NOMO-1 treated with dmso at 0.1 percent for 144 hours (cell line): Measurements from ENCODE around the gene RANBP10.
"Not testable (repeated sequence)": the region's sequence is repeated elsewhere in the genome, so short reads cannot be mapped to it uniquely, and the experiment has no call there.

Source experiments
- DNase-seq: peaks from one replicate; lab custom pipeline; 2025; ENCODE audit not compliant: unreplicated experiment; lab: John Stamatoyannopoulos, UW

Gene RANBP10

DNA sequence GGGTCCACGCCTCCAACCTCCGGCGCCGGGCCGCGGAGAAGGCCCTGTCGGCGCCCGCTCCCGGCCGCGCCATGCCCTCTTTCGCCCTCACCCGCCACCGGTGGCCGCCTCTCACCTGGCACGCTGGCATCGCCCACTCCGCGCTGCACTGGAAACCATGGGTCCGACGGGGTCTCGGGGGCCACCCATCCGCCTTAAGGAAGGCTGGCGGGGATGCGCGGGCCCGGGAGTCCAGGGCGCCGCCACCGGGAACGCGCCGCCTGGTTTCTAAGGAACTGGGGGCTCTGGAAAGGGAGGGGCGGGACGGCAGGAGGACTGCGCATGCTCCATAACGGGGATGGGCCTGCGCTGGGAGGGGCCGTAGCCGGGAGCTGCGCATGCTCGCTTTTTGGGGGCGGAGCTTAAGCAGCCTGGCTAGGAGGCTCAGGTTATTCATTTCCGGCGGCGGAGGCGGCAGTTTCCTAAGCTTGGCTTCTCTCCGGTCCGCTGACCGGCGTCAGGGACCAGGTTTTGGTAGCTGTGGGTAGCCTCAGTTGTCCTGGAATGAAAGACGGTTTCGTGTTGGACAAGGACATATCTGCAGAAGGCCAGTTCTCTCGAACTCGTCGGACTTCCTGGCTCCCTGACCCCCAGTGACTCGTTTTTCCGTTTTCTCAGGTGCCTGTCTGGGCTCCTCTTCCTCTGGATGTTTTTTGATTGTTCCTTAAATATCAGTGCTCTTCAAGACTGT lies 87.1 kb downstream of the RANBP10 start, which contains the start of gene GFOD2:
Gene GFOD2 (minus strand): TSS at position 269 of the 730 bp plus-strand sequence. CDS start 33,601 bp downstream, outside the sequence.
- DNase-seq, result peak; percentile 90

DNA sequence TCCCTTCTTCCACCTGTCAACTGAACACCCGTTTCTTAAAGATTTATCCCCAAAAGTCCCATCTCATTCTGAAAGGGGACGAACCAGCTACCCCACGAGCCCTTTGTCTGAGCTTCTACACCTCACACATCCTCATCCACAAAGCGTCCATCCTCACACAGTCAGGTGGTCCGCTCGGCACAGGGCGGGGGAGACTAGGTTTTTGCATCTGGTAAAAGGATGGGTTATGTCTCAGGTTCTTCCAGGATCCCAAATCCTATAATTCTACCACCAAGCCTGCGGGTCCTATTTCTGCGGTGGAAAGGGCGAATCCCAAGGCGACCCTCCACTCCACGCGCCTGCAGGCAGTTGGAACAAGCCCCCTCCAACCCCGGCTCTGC lies 87.7 kb downstream of the RANBP10 start:
- no peak for DNase-seq

DNA sequence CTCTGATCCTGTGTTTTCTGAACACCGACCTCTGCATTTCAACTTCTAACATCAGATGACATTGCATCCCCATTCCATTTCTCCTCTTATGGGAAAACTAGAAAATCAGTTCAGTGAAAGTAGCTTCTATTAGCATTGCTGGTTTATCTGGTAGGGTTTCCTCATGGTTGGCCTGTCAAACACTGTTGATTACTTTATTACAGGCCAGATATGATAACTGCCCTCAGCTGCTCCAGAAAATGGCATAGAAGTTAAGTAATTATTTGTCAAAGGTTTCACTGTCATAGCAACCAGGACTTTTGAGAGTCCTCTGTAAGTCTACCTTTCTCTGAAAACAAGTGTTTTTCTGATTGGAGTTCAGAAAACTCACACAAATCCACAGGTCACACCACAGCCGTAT lies 90.3 kb downstream of the RANBP10 start:
- DNase-seq, result no peak

DNA sequence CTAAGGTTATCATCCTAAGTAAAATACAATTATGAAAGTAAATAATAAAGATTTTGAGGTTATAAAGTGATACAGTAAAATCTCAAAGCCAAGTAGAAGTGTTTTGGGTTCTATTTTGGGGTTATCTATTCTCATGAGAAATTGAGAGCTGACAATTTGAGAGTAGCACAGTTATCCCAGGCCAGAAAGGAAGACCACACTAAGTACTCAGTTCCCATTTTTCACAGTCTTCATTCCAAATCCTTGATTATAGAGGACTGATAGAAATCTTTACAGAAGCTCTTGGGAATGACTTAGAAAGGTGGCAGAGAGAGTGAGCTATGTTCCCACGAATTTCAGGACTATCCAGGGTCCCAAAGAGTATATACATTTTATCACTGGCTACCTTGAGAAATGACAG lies 91.8 kb downstream of the RANBP10 start:
- no peak for DNase-seq

- DNase-seq, result peak; percentile 57
Measured at GRCh38 chr16:67713647-67714273, 92.6 kb downstream of the RANBP10 start.

DNA sequence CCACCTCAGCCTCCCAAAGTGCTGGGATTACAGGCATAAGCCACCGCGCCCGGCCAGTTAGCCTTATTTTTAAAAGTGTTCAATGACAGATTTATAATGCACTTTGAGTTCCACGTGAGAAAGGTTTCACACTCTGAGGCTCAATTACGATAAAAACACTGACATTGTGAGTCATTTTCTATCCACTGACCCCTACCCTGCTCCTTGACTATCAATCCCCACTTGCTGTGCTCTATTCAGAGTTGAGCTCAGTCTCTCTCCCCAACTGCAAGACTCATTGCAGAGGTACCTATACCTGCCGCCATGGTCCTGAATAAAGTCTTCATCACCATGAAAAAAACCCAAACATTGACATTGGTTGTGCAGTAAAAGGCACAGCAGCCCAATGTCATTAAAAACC lies 95.8 kb downstream of the RANBP10 start:
- no peak for DNase-seq

DNA sequence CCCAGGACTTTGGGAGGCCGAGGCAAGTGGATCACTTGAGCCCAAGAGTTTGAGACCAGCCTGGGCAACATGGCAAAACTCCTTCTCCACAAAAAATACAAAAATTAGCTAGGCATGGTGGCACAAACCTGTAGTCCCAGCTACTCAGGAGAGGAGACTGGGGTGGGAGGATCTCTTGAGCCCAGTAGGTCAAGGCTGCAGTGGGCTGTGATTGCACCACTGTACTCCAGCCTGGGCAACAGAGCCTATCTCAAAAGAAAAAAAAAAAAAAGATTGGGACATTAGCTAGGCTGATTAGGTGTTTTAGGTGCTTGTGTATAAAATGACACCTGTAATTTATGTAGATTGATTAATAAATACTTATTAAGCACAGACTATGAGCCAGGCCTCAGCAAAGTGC lies 97.3 kb downstream of the RANBP10 start:
- DNase-seq, result no peak

DNA sequence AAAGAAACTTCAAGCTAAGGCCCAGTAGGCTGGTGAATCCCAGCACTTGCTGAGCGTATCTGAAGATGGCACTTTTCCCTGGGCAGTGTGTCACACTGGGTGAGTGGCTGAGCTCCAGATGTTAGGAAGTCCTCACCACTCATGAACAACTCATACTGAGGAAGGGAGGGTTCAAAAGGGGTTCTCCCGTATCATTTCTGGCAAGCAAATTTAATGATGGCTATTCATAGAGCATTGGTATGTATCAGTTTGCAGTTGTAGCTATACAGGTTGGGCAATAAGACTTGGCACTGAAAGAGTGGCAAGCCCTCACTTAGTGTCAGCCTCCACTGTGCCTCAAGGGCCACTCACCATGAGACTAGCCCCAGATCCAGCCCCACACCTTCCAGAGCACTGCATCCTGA lies 98.0 kb downstream of the RANBP10 start:
- DNase-seq, result no peak

DNA sequence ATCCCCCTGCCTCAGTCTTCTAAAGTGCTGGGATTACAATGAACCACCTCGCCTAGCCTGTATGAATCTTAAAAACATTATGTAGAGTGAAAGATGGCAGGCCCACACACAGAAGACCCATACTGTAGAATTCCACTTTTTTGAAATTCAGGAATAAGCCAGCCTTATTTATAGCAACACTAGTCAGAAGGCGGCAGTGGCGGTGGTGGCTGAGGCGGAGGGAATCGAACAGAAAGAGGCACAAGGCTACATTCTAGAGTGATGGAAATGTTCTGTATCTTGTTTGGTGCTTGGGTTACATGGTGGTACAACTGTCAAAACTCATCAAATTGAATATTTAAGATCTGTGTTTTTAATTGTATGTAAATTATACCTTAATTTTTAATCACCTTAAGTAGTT lies 98.6 kb downstream of the RANBP10 start:
- no peak for DNase-seq

DNA sequence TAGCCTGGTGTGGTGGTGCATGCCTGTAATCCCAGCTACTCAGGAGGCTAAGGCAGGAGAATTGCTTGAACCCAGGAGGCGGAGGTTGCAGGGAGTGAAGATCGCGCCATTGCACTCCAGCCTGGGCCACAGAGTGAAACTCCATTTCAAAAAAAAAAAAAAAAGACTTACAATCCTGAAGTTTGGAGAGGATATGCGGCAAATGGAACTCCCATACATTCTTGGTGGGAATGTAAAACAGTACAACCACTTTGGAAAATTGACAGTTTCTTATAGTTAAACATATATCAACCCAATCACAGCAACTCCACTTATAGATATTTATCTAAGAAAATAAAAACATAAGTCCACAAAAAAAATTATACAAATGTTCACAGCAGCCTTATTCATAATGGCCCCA lies 99.2 kb downstream of the RANBP10 start:
- no peak for DNase-seq

DNA sequence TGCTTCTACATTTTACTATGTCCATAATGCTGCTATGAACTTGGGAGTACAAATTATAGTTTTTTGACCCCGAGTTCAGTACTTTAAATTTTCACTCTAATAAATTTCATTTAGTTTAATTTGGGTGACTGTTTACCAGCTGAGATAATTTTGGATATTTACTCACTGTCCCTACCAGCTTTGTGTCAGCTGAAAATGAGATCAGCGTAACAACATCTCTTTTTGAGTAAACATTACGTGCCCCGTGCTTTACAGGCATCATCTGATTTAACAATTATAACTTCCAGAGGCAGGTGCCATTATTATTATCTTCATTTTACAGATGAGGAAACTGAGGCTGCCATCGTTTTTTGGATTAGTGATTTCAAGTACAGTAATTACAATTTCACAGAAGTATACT lies 102.2 kb downstream of the RANBP10 start:
- no peak for DNase-seq

DNA sequence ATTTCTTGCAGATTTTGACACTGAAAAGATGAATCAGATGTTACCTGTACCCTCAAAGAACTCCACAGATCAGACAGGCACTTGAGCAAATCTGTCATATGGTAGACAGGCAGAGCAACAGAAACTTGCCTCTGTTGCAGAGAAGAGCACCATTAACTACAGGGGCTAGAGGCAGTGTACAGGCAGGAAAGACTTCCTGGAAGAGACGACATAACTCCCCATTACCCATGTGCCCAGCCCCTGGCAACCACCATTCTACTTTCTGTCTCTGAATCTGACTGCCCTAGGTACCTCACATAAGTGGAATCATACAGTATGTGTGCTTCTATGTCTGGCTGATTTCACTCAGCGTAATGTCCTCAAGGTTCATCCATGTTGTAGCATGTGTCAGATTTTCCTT lies 102.7 kb downstream of the RANBP10 start:
- DNase-seq, result no peak

GRCh38 chr16:67702130-67702529 lies 104.2 kb downstream of the RANBP10 start:
- DNase-seq, result no peak

DNA sequence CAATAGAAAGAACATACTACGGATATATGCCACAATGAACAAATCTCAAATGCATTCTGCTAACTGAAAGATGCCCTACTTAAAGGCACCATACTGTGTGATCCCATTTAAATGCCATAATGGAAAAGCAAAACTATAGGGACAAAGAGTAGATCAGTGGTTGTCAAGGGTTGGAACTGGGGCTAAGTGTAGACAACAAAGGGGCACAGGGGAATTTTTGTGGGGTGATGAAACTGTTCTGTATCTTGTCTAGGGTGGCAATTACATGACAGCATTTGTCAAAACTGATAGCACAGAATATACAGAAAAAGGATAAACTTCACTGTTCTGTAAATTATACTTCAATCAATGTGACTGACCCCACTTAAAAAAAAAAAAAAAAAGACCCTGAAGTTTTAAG lies 104.9 kb downstream of the RANBP10 start:
- DNase-seq, result no peak

GRCh38 chr16:67699265-67699664 lies 107.1 kb downstream of the RANBP10 start:
- no peak for DNase-seq

GRCh38 chr16:67697422-67698185 lies 108.8 kb downstream of the RANBP10 start:
- no peak for DNase-seq

GRCh38 chr16:67694611-67695010 lies 111.7 kb downstream of the RANBP10 start:
- no peak for DNase-seq

GRCh38 chr16:67693517-67694285 lies 112.7 kb downstream of the RANBP10 start:
- not testable (repeated sequence) for DNase-seq

DNA sequence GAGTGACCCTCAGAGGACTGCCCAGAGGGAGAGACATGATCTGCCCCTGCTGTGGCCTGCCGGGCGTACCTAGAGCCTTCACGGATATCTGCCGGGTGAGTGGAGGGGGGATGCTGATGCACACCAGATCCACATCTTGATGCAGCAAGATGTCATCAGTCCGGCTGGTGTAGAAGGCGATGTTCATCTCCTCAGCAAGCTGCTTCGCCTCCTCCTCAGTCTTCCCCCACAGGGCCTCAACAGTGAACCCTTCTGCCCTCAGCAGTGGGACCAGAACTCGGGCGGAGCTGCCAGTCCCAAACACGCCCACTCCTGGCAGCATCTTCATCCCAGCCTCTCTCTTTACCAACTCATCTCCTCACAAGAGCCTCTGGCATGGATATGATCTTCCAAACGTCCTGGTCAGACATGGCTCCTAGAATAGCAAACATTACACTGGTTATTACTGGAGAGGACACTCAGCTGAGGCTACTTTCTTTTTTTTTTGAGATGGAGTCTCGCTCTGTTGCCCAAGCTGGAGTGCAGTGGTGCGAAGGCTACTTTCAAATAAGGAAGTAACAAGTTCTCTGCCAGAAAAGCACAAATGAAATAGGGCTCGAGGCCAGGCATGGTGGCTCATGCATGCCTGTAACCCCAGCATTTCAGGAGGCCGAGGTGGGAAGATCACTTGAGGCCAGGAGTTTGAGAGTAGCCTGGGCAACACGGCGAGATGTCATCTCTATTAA lies 120.8 kb downstream of the RANBP10 start:
- no peak for DNase-seq

DNA sequence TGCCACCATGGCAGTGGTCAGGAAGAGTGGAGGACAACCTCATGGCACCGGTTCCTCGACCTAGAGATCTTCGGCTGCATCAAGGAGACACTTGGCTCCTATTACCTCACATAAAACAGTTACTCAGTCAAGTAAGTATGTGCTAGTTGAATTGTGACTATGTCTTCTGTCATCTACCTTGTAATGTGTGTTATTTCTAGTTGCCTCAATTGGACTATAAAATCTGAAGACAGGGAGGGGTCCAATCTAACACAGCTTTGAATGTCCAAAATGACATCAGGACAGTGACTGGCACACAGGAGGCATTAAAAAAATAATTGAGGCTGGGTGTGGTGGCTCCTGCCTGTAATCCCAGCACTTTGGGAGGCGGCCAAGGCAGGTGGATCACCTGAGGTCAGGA lies 122.6 kb downstream of the RANBP10 start:
- no peak for DNase-seq
